ENCODE data around the gene CAP1. TPM values are rescaled to one million over a fixed set of nuclear protein-coding genes. Genes with fewer than 3 reads are reported as not detected.
"Not testable (repeated sequence)": the region's sequence is repeated elsewhere in the genome, so short reads cannot be mapped to it uniquely, and the experiment has no call there.

Gene CAP1
- total RNA-seq, 1 donor from 2014 or later: 133 TPM

- FAIRE-seq (no peak), DNase-seq (ENCODE audit: low spot score in 2 of 2) (no peak)
Measured at GRCh38 chr1:40029608-40030007, 10.9 kb upstream of the CAP1 start.

DNA sequence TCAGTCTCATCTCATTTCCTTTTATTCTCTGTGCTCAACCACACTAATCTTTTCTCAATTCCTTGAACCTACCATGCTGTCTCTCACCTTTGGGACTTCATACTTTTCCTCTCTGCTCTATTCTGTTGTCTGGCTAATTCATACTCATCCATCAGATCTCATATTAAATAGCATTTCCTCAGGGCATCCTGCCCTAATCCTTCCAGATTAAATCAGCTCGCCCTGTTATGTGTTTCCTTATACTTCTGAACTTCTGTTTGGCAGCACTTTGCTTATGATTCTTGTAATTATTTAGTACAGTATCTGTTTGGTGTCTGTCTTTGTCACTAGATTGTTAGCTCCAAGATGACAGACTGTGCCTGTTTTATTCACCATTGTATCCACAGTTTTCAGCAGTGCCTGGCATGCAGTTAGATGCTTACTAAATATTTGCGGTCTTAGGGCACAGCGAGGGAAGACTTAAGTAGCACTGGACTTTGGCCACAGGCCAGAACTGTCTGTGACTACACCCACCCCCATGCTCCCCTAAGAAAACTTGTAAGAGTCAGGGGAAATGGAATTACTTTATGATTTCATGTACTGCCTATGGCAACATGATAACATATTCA is 9.9 kb upstream of the CAP1 start:
- no peak for FAIRE-seq
- no peak for DNase-seq (ENCODE audit: low spot score in 2 of 2)

DNA sequence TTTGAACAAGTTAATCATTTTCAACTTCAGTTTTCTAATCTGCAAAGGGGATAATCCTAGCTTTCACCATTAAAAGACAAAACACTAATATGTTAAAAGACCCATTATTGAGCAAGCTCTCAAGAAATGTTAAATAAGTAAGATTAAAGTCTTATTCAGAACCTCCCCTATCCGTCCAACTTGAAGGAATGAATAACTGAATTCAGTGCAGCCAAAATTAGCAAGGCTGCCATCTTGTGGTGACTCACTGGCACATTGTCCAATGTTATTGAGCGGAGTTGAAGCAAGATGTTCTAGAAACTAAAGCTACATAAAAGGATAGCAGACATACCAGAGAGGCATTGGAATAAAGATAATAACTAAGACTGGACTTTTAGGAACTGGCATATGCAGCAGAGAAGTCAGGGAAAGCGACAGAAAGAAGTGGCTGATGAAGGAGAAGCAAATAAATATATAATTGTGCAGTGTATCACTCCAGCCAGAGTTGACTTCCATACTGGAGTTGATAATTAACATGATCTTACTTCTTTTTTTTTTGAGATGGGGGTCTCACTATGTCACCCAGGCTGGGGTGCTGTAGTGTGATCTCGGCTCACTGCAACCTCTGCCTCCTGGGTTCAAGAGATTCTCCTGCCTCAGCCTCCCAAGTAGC is 8.2 kb upstream of the CAP1 start:
- DNase-seq (ENCODE audit: low spot score in 2 of 2) (peak in 1 of 2 donors; percentile 44), FAIRE-seq (no peak)

DNA sequence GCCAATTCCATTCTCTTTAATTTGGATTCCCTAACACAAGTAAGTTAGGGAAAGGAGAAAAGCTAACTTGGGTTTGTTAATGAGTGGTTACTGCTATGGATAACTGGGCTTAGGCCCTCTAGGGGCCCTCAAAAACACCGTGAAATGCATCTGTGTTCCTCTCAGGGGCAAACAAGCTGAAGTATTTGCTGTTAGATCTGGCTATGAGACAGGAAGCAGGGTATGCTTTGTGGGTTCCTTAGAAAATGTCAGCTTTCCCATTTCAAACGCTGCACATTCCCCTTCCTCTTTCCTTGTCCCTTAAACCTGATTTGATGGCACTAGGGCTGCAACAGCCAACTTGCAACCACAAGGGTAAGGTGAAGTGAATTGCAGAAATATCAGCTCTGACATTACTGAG is 5.7 kb upstream of the CAP1 start:
- FAIRE-seq (no peak), DNase-seq (ENCODE audit: low spot score in 2 of 2) (no peak)

GRCh38 chr1:40036574-40036973 is 4.0 kb upstream of the CAP1 start:
- FAIRE-seq: no peak
- no peak for DNase-seq (ENCODE audit: low spot score in 2 of 2)

GRCh38 chr1:40037254-40037653 is 3.3 kb upstream of the CAP1 start:
- not testable (repeated sequence) for DNase-seq (ENCODE audit: low spot score in 2 of 2); FAIRE-seq

GRCh38 chr1:40038697-40039096 is 1.8 kb upstream of the CAP1 start:
- DNase-seq (ENCODE audit: low spot score in 2 of 2): no peak
- no peak for FAIRE-seq

DNA sequence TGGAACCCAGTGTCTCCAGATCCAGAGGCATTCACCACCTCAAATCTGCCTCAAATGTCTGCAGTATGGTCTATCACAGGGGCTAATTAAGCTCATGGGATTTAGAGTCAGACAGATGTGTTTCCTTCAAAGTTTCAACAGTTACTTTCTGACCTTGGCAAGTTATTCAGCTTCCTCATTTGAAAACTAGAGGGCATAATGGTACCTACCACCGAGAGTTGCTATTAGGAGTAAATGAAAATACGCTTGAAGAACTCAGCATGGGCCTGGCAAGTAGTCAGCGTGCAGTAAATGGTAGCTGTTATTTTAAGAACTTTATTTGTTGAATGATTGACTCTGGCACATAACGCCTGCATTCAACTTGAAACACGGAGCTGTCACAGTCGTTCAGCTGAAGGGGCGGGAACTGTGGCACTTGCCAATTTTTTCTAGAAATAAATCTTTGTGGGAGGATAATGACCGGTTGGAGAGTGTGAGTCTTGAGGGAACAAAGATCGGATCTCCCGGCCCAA is 1.2 kb upstream of the CAP1 start:
- FAIRE-seq (no peak), DNase-seq (ENCODE audit: low spot score in 2 of 2) (no peak)

GRCh38 chr1:40039757-40040510 is 595 bp upstream of the CAP1 start:
- DNase-seq (ENCODE audit: low spot score in 2 of 2) (peak; percentile 38 to 51), FAIRE-seq (no peak)

- DNase-seq (ENCODE audit: low spot score in 2 of 2) (no peak), FAIRE-seq (no peak)
Measured at GRCh38 chr1:40041466-40041838, 923 bp downstream of the CAP1 start.

DNA sequence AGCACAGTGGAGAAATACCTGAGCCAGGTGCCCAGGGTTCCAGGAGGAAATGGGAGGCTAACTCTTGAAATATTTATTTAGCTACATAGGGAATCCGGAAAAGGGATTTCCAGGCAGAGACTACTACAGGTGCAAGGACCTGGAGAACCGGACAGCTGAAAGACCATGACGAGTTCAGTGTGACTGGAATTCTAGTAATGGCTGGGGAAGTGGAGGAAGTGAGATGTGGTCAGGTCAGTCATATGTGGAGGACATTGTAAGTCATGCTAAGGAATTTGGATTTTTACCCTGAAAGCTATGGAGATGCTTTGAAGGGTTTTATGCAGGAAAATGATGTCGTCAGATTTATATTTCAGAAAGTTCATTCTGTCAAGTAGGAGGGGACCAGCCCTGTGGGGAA is 1.8 kb downstream of the CAP1 start:
- DNase-seq (ENCODE audit: low spot score in 2 of 2) (no peak), FAIRE-seq (no peak)

- FAIRE-seq (no peak), DNase-seq (ENCODE audit: low spot score in 2 of 2) (no peak)
Measured at GRCh38 chr1:40044110-40044509, 3.6 kb downstream of the CAP1 start.

- DNase-seq (ENCODE audit: low spot score in 2 of 2) (no peak), FAIRE-seq (no peak)
Measured at GRCh38 chr1:40045182-40045581, 4.7 kb downstream of the CAP1 start.

GRCh38 chr1:40045766-40046165 is 5.2 kb downstream of the CAP1 start:
- FAIRE-seq: no peak

GRCh38 chr1:40047276-40047675 is 6.7 kb downstream of the CAP1 start:
- no peak for DNase-seq (ENCODE audit: low spot score in 2 of 2)
- FAIRE-seq: no peak

More at GRCh38 chr1:40045766-40046165, 5.2 kb downstream of the CAP1 start:
- no peak for DNase-seq (ENCODE audit: low spot score in 2 of 2)

GRCh38 chr1:40047769-40048168 is 7.2 kb downstream of the CAP1 start:
- DNase-seq (ENCODE audit: low spot score in 2 of 2) (no peak), FAIRE-seq (no peak)

DNA sequence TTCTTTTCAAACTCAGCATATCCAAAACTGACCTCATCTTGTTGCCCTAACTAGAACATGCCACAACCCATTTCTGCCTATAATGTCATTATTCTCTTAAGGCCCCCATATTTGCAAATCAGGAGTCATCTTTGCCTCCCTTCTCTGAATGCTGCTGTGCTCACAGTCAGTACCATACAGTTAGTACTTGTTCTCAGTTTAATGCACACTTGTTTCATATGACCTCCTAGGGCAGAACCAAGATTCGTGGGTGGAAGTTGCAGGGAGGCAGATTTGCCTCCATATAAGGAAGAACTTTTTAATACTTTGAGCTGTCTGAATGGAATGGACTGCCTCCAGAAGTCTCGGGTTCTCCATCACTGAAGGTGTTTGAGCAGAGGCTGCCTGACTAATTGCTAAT is 9.2 kb downstream of the CAP1 start:
- DNase-seq (ENCODE audit: low spot score in 2 of 2) (no peak), FAIRE-seq (no peak)

DNA sequence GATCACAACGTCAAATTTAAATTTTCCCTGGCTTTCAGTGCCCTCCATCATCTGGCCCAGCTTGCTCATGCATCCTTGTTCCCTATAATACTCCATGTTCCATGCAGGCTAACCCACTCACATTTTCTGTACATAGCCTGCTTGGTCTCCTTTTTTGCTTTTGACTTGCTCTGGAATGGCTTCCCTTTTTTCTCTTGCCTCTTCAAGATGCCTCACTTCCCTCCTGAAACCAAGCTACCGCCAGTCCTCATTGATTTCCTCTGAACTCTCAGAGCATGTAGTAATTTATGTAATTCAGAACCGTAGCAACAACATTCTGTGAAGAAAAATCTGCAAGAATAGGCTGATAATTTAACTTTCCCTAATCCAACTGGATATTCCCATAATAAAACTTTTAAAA is 10.3 kb downstream of the CAP1 start:
- FAIRE-seq: no peak
- no peak for DNase-seq (ENCODE audit: low spot score in 2 of 2)

GRCh38 chr1:40053138-40053887 is 12.8 kb downstream of the CAP1 start:
- DNase-seq (ENCODE audit: low spot score in 2 of 2) (no peak), FAIRE-seq (no peak)

GRCh38 chr1:40056519-40057309 is 16.2 kb downstream of the CAP1 start:
- DNase-seq (ENCODE audit: low spot score in 2 of 2) (no peak), FAIRE-seq (no peak)
